ENCODE data around the gene C10orf95.
"Not testable (repeated sequence)": the region's sequence is repeated elsewhere in the genome, so short reads cannot be mapped to it uniquely, and the experiment has no call there.

C10orf95 gene

DNA sequence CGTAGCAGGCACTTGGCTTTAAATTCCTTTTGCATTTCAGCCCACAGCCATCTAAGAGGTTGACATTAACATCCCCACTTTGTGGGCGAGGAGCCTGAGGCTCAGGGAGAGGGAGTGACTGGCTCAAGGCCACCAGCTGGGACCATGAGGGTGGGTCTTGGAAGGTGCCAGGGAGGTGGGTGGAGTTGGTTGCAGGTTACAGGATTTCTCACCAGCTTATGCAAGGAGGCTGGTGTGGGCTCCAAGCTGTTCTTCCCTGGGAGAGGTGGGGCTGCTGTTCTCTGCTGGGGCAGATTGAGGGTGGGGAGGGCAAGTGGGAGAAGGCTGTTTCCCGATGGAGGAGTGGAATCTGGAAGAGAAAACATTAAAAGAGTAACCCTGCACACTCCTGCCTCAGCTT is 14.1 kb upstream of the C10orf95 start:
- FAIRE-seq (no peak), DNase-seq (ENCODE audit: low spot score) (no peak)

DNA sequence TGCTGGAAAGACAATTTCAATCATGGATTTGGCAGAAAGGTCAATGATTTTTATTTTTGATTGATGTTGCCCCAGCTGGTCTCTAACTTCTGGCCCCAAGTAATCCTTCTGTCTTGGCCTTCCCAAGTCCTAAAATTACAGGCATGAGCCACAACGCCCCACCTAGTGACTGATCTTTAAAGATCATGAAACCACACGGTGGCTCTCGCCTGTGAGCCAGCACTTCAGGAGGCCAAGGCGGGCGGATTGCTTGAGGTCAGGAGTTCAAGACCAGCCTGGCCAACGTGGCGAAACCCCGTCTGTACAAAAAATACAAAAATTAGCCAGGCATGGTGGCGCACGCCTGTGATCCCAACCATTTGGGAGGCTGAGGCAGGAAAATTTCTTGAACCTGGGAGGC is 12.6 kb upstream of the C10orf95 start:
- FAIRE-seq (no peak), DNase-seq (ENCODE audit: low spot score) (no peak)

DNA sequence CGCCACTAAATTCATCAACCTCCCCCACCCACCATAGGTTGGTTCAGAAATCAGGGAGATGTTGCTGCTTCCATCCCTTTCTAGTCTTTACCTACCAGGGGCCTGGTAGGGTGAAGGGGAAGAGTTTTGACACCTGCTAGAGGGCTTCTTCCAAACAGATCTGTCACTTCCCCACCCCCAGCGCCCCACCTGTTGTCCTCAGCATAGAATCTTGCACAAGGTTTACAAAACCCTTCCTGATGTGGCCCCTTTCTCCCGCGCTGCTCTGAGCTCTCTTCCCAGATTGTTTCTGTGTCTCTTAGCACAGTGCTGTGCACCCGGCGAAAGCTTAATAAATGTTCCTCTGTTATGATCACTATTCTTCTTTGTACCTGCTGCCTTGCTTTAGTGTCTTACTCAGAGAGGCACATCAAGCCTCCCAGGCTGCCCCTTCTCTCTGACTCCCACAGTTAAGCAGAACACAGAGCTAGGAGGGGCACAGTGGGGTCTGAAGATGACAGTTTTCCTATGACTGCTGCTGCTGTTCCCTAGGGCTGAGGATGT is 11.2 kb upstream of the C10orf95 start:
- DNase-seq (ENCODE audit: low spot score) (no peak), FAIRE-seq (no peak)

DNA sequence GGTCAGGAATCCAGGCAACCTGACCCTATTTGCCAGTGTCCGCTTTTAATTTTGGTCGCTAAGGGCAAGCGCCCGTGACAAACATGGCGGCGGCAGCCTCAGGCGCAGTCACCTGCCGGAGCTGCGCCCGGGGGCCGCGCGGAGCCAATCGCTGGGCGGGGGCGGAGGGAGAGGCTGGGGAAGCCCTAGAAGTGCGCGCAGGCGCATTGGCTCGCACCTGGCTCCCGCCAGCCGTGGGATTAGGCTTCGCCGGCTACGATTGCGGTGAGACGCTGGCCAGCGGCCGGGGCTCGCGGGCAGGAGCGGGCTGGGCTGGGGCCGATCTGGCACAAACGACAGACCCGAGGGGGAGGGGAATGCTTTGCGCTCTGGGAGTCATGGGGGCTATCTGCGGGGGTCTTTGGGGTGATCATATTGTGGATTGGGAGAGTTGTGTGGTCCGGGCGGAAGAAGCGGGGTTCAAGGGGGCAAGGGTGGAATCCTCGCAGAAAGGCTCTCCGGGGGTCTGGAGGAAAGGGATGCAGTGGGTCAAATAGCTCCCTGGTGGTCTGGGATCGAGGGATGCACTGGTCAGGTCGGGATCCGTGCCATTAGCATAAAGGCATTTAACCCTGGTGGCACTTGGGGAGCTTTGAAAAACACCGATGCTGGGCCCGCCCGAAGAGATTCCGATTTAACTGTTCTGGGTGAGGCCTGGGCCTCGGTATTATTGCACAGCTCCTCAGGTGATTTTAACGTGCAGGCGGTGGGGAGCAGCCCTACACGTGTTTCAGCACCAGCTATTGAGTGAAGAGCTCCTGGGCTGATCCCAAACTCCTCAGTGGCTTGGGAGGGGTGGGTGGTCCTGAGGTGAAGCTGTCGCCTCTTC is 10.1 kb upstream of the C10orf95 start:
- DNase-seq (ENCODE audit: low spot score): peak; percentile 99
- FAIRE-seq: no peak

DNA sequence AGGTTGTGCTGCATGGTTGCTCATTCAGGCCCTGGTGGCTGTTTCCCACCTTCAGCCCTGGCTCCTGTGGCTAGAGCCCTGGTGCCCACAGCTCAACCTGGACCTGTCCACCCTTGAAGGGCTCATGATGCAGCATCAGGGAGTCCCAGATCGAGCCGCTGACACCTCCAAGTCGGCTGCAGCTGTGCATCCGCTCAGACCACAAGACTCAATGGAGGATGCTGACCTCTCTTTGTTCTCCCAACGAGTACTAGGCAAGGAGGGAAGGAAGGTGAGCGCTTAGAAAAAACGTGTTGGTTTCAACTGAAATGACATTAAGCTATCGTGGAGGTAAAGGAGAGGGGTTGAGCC is 9.5 kb upstream of the C10orf95 start:
- FAIRE-seq: no peak
- no peak for DNase-seq (ENCODE audit: low spot score)

DNA sequence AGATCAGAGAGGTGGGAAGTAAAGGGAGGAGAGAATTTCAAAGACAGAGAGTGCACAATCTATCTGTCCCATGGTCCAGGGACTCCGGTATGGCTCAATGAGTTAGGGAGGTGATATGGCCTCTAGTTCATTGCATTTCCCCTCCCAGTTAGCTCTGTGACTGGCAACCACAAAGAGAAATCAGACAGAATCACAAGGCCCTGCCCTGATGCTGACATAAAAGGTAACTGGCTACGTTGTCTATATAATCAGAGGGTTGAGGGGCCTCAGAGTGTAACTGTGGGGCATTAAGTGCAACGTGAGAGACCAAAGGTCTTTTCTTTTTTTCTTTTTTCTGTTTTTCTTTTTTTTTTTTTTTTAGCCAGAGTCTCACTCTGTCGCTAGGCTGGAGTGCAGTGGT is 7.3 kb upstream of the C10orf95 start:
- FAIRE-seq (no peak), DNase-seq (ENCODE audit: low spot score) (no peak)

DNA sequence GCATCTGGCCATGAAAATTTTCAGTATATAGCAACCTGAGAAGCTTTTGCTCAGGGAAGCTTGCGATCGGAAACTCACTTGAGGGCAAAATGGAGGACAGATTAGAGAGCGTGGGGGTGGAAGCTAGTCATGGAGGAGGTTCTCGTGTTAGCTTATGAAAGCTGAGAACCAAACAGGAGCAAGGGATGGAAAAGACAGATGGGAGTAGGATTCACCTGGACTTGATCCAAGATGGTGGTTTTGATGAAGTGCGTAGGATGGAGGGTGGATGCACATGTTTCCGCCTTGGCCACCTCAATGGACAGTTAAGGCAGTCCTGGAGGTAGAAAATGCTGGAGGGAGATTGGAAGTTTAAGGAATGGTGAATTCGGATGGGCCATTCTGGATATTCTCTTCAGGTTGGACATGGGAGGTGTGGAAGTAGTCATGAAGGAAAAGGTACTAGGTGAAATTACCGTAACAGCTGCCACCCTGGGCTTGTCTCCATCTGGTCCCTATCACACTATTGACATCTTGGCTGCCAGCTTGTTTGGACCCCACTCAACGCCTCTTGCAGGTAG is 6.3 kb upstream of the C10orf95 start:
- FAIRE-seq (no peak), DNase-seq (ENCODE audit: low spot score) (no peak)

DNA sequence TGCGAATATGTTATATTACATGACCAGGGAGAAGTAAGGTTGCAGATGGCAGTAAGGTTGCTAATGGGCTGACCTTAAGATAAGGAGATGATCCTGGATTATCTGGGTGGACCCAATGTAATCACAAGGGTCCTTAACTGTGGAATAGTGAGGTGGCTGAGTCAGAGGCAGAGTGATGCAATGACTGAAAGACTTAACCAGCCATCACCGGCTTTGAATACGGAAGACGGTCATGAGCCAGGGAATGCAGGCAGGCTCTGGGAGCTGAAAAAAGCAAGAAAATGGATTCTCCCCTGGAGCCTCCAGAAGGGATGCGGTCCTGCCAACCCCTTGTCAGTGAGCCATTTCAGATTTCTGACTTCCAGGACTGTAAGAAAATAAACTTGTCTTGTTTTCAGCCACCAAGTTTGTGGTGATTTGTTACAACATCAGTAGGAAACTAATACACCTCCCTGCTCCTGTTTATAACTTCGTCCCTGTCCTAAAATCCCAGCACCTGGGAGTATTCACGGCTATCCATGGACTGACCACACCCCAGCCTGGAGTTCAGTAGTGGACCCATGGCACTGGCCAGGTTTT is 4.6 kb upstream of the C10orf95 start:
- DNase-seq (ENCODE audit: low spot score) (no peak), FAIRE-seq (peak; percentile 20)

DNA sequence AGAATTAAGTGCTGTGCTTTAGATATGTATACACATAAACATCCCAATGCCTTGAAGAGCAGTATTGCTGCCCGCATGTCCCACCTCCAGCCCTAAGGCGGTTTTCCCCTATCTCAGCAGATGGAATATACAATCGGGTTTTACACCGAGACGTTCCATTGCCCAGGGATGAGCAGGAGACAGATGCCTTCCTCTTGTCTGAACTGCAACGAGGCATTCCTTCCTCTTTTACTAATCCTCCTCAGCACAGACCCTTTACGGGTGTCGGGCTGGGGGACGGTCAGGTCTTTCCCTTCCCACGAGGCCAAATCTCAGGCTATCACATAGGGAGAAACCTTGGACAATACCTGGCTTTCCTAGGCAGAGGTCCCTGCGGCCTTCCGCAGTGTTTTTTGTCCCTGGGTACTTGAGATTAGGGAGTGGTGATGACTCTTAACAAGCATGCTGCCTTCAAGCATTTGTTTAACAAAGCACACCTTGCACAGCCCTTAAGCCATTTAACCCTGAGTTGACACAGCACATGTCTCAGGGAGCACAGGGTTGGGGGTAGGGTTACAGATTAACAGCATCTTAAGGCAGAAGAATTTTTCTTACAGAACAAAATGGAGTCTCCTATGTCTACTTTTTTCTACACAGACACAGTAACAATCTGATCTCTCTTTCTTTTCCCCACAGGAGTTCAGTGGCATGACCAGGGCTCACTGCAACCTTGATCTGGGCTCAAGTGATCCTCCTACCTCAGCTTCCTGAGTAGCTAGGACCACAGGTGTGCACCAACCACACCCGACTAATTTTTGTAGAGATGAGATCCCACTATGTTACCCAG is 3.5 kb upstream of the C10orf95 start:
- not testable (repeated sequence) for FAIRE-seq; DNase-seq (ENCODE audit: low spot score)

DNA sequence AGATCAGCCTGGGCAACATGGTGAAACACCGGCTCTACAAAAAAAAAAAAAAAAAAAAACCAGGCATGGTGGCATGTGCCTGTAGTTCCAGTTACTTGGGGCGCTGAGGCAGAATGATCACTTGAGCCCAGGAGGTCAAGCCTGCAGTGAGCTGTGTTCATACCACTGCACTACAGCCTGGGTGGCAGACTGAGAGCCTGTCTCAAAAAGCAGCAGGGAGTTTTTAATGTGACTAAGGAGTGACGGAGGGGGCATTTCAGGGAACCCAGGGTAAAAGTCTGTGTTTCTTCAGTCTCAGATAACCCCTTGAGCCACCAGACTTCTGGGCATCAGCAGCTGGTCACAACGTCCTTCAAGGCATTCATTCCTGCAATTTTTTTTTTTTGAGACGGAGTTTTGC is 2.2 kb upstream of the C10orf95 start:
- no peak for FAIRE-seq
- DNase-seq (ENCODE audit: low spot score): no peak

DNA sequence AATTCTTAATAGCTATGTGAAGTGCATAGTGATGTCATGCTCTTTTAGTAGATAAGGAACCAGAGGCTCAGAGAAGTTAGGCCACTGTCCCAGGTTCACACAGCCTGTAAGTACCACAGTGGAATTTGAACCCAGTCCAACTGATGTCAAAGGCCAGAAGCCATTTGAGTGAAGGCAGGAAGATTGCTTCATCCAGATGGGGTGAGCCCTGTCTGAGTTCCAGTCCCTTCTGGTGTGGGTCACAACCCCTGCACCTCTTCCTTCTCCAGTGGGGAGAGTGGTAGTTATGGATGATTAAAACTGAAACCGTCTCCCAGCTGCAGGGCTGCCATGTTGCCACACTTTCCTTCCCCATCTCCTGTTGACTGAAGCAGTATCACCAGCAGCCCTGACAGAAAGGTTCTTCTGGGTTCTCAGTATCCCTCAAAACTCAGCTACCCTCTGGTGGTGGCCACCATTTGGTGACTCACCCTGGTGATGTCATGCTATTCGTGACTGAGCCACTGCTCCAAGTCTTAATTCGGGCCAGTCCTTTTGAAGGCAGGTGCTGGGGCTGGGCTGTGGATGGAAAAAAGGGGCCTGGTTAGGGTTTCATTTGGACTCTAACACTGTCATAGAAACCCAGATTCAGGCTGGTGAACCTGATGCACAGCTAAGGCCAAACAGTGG is 1.5 kb upstream of the C10orf95 start:
- DNase-seq (ENCODE audit: low spot score) (peak; percentile 52), FAIRE-seq (no peak)

DNA sequence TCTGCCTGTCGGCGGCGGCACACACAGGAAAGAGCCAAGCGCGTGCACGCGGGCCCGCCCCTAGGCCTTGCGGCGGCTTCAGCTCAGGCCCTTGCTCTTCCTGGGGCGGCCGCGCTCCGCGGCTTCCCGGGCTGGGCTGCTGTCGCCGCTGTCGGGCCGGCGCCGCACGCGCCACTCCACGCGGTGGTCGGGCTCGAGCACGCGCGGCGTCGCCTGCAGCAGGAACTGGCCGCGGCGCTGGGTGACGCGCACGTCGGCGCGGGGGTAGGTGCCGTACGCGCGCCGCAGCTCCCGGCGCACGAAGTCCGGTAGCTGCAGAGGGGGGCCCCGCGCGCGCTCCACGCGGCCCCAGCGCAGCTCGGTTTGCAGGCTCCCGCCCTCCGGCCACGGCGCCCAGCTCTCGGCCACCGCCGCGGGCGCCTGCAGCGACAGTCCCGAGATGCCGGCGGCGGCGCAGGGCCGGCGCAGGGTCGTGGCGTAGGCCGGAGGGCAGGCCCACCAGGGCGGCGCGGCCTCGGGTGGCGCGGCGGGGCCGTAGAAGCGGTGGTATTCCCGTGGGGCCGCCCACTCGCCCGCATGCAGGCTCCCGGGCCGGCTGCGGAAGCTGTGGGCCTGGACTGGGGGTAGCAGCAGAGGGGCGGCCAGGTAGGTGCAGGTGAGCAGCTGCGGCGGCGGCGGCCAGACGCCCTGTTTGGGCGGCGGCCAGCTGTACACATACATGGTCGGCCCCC is 804 bp downstream of the C10orf95 start:
- FAIRE-seq (peak; percentile 88), DNase-seq (ENCODE audit: low spot score) (peak; percentile 94)

DNA sequence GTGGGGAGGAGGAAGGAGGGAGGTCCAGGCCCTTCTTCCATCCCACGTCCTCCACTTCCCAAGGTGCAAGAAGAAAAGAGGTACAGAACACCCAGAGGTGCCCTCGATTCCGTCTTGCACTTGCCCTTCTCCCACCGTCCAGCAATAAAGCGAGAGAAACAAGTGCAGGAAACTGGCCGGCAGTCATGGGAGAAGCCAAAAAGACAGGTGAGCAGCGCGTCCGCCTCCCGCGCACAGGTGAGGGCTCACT is 1.3 kb downstream of the C10orf95 start:
- DNase-seq (ENCODE audit: low spot score) (no peak), FAIRE-seq (no peak)

DNA sequence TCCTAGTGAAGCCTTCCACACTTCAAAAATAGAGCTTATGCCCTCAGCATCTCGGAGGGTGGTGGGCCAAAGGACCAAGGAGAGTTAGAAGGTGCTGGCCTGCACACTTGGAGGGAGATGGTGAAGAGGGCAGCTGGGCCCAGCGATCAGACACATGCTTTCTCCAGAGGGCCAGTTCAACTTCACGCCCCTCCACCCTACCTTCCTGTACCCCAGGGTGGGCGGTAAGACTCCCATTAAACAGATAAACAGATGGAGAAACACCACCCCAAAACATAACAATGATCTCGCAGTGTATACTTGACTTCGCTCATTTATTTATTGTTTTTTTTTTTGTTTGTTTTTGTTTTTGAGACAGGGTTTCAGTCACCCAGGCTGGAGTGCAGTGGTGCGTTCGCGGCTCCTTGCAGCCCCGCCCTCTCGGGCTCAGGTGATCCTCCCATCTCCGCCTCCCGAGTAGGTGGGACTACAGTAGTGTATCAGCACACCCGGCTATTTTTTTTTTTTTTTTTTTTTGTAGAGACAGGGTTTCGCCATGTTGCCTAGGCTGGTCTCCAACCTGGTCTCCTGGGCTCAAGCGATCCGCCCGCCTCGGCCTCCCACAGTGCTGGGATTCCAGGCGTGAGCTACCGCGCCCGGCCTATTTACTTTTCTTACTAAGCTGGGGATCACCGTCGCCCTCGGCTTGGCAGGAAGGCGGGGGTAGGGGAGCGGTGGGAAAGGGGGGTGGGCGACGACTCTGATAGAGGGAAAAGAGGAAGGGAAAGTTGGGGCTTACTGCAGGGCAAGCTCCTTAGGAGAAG is 1.8 kb downstream of the C10orf95 start:
- DNase-seq (ENCODE audit: low spot score): peak; percentile 62
- no peak for FAIRE-seq

DNA sequence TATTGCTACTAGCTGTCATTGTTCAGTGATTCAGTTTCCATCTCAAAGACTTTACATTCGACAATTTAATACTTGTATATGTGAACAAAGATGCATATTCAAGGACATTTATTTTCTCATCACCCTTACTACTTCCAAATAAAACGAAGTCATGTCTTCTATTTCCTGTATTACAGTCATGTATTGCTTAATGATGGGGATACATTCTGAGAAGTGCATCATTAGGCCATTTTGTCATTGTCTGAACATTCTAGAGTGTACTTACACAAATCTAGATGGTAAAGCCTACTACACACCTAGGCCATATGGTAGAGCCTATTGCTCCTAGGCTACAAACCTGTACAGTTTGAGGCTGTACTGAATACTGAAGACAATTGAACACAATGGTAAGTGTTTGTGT is 6.5 kb downstream of the C10orf95 start:
- DNase-seq (ENCODE audit: low spot score) (no peak), FAIRE-seq (no peak)

DNA sequence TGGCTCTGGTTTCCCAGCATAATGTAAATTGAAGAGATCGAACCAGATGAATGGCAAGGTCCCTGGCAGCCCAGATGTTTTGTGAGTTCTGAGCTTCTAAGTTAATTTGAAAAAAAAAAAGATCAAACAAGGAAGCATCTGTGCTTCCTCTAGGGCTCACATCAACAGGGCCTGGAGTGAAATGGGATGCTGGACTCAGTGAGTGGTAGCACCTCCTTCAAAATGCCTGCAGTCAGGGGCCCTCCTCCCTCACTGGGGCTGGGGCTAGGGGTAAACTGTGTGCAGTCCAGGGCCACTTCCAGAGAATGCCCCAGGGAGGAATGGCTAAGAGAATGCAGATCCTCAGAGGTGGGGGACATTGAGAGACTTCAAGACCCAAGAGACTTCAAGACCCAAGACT is 13.0 kb downstream of the C10orf95 start:
- no peak for DNase-seq (ENCODE audit: low spot score)
- FAIRE-seq: no peak

DNA sequence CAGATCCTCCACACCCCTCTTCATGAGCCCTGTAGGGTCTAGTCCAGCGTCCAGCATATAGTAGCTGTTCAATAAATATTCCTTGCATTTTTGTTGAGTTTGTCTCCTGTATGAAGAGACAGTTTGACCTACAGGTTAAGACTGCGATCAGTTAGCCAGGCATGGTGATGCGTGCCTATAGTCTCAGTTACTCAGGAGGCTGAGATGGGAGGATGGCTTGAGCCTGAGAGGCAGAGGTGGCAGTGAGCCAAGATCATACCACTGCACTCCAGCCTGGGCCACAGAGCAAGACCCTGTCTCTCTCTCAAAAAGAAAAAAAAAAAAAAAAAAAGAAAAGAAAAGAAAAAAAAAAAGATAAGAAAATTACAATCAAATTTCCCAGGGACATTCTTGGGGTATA is 13.8 kb downstream of the C10orf95 start:
- FAIRE-seq: no peak
- no peak for DNase-seq (ENCODE audit: low spot score)

DNA sequence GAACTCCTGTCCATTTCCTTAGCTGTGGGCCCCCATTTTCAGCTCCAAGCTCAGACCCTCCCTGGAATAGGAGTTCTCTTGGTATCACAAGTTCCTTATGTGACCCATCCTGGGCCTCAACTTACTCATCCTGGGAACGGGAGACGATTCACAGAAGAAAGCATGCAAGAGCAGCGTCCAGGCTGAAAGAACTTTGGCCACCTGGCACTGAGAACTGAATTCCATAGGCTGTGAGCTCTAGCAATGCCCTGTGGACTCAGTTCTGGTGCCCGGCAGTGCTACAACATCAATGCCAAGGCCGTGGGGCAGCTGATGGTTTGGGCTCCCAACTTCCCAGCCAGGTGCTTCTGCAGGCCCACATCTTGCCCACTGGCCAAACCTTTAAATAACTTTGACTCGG is 15.0 kb downstream of the C10orf95 start:
- no peak for DNase-seq (ENCODE audit: low spot score)
- no peak for FAIRE-seq

DNA sequence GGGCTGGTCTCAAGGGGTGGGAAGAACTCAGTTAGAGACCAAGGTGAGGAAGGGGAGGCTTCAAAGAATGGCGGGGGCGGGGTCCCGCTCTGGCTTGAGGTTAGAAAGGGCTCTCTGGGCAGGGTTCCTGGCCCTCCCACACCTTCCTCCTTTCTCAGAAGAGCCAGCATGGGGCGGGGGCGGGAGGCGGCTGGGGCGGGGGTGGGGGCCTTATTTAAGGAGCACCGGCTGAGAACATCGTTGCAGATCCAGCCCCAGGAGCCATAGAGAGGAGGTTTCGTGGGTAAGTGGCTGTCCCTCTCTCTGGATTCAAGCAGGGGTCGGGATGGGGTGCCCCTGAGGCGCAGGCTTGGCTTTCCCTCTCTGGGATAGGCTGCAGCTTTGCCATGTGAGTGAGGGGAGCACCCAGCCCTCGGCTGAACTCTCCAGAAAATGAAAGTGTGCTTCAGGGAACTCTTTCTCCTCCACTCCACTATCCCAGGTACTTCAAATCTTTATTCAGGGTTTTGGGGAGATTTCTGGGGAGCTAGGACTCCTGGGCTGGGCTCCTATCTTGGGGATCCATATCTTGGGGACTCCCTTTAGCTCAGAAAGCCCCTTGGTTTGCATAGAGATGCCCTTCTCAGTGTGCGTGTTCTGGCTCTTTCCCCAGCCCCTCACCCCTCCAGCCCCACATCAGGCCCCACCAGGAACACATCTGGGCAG is 15.7 kb downstream of the C10orf95 start:
- FAIRE-seq (no peak), DNase-seq (ENCODE audit: low spot score) (no peak)
